ENCODE data around the gene OPA3.
"Not testable (repeated sequence)": the region's sequence is repeated elsewhere in the genome, so short reads cannot be mapped to it uniquely, and the experiment has no call there.

Gene OPA3

DNA sequence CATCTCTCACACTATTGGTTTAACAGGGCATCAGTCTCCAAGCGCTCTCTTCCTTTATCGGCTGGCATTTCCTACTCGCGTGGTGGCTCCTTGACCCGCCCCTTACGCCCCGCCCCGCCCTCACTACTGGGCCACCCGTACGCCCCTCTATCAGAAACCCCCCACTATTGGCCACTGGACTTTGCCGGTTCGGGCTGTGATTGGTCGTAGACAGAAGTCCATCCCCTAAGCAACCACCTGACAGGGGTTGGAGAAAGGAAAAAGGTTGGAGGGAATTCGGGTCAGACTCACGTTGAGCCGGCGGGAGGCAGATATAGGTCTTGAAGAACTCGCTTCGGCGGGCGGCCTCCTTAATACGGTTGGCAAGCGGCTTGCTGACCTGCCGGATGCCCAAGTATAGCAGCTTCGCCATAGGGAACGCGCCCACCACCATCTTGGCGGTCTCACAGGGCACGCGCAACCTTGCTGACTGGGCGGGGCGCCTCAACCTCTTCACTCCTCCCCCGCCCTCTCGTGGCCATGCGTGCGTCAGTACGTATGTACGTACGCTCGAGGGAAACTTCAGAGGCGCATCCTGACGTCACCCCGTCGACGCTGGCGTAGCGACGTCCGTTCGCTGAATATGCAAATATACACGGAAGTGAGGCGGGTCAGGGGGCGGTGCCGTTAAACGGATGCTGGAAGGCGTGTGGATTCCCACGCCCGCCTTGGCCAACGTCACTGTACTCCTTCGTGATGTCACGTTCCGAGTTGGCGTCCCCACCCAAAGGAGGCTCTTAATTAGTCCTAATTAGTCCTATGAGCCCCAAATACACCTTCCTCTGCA is at the start of gene OPA3:
Gene OPA3 (minus strand): TSS at position 471 of the 826 bp plus-strand sequence. CDS start 38 bp downstream, at position 433.
- DNase-seq (ENCODE audit: low read depth in 2 of 2), result peak; percentile 97 to 98

- peak in 1 of 2 donors; percentile 50 for DNase-seq (ENCODE audit: low read depth in 2 of 2)
Measured at GRCh38 chr19:45632468-45633196, 48.0 kb upstream of the OPA3 start.

- no peak for DNase-seq (ENCODE audit: low read depth in 2 of 2)
Measured at GRCh38 chr19:45630463-45630862, 45.9 kb upstream of the OPA3 start.

DNA sequence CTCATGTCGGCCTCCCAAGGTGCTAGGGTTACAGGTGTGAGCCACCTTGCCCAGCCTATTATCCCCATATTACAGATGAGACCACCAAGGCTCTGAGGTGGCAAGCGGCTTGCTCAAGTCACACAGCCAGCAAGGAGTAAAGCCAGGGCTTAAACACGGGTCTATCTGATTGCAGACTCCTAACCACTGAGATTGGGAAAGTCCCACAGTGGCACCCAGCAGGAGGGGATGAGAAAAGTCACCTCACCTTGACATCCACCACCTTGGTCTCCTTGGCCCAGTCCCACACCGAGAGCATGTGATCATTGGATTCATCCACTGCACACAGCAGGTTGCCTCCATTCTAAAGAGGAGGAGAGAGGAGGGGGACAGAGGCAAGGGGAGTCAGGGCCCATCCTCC is 45.1 kb upstream of the OPA3 start:
- DNase-seq (ENCODE audit: low read depth in 2 of 2), result no peak

- DNase-seq (ENCODE audit: low read depth in 2 of 2), result not testable (repeated sequence)
Measured at GRCh38 chr19:45628219-45628618, 43.6 kb upstream of the OPA3 start.

DNA sequence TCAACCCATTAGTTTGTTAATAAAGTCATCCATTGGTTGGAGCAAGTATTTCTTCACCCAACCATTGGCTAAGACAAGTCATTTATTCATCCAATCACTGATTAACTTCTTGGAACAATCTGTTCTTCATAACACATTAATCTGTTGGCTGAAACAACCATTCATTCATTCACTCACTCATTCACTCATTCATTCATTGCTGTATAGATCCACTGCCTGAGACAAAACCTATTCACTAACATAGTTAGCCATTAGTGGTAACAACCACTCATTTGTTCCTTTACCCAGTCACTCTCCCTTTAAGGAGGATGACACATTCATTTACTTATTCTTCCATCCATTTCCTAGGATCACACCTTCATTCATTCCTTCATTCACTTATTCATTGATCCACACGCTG is 39.4 kb upstream of the OPA3 start:
- no peak for DNase-seq (ENCODE audit: low read depth in 2 of 2)

- DNase-seq (ENCODE audit: low read depth in 2 of 2), result no peak
Measured at GRCh38 chr19:45621976-45622503, 37.4 kb upstream of the OPA3 start.

GRCh38 chr19:45621389-45621788 is 36.8 kb upstream of the OPA3 start:
- no peak for DNase-seq (ENCODE audit: low read depth in 2 of 2)

DNA sequence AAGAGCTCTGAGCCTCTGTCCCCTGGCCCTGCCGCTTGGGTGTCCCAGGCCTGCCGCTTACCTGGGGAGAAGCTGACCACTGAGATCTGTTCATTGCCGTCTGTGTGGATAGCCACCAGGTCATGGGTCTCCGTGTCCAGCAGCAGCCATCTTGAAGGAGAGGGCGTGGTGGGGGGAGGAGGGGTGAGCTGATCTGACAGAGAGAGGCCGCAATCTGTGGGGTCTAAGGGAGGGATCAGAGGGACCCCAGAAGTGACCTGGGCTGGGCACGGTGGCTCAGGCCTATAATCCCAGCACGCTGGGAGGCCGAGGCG is 32.1 kb upstream of the OPA3 start:
- no peak for DNase-seq (ENCODE audit: low read depth in 2 of 2)

DNA sequence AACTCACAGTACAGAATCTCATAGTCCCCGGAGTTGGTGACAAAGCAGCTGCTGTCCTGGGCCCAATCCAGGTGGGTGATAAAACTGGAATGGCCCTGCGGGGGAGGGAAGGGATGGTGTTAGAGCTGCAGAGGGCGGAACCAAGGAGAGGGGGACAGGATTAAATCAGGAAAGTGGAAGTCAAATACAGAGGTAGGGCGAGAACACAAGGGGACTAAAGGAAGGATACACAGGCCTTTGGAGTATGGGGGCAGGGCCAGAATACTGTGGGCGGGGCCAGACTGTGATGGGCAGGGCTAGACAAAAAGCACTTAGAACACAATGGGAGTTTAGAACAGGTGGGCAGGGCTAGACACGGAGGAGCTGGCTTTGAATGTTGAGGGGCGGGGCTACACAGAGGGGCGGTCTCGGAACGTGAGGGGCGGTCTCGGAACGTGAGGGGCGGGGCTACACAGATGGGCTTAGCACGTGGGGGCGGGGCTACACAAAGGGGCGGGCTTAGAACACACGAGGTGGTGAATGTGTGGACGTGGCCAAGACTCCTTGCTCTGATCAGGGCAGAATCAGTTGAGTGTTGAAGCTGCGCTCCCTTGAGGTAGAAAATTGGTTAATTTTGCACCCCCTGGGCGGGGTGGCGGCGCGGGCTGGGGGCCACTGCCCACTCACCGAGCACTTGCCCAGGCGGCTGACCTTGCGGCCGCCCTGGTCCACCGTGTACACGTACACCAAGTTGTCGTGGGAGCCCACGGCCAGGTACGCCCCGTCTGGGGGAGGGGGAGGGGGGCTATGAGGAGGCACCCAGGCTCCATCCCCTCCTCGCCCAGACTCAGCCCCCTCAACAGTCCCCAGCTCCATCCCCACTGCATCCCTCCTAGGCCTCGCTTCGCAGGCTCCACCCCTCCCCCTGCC is 31.4 kb upstream of the OPA3 start:
- peak; percentile 47 to 71 for DNase-seq (ENCODE audit: low read depth in 2 of 2)

DNA sequence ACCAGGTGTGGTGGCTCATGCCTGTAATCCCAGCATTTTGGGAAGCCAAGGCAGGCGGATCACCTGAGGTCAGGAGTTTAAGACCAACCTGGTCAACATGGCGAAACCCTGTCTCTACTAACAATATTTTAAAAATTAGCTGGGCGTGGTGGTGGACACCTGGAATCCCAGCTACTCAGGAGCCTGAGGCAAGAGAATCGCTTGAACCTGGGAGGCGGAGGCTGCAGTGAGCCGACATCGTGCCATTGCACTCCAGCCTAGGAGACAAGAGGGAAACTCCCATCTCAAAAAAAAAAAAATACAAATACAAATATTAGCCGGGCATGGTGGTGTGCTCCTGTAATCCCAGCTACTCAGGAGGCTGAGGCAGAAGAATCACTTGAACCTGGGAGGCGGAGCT is 30.5 kb upstream of the OPA3 start:
- not testable (repeated sequence) for DNase-seq (ENCODE audit: low read depth in 2 of 2)

DNA sequence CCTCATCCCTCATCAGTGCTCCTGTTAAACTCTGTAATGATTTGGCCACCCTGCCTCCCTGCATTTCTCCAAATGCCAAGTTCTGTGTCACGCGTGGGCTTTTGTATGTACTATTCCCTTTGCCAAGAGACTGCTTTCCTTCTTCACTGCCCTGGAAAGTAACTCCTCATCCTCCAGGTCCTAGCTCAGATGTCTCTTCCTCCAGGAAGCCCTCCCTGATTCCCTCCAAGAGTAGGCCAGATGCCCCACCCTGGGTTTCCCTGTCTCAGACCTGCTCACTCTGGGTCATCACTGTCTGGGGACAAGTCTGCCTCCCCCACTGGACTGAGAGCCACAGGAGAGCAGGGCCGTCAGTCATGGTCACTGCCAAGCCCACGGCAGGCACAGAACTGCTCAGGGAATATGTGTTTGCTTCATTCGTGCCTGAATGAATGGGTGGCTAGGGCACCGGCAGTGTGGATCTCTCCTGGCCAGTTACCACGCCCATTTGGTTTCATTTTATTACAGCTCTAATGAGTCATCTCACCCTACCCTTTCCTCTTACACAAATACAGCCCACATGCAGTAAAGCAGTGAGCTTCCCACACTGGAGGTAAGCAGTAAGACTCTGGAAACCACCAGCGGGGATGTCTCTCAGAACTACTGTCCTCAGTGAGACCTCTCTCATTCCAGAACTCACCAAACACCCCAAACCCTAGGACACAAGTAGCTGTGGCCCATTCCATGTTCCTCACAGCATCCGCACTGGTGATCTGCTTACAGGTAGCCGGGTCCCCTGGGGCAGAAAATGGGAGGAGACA is 29.5 kb upstream of the OPA3 start:
- no peak for DNase-seq (ENCODE audit: low read depth in 2 of 2)

- no peak for DNase-seq (ENCODE audit: low read depth in 2 of 2)
Measured at GRCh38 chr19:45608948-45609347, 24.3 kb upstream of the OPA3 start.

GRCh38 chr19:45607071-45608029 is 22.7 kb upstream of the OPA3 start:
- DNase-seq (ENCODE audit: low read depth in 2 of 2), result peak in 1 of 2 donors; percentile 36

GRCh38 chr19:45601524-45602374 is 17.1 kb upstream of the OPA3 start, which contains the start of gene GPR4:
TSS of gene GPR4 (minus strand) at chr19:45602212. CDS start at chr19:45591866, 10,346 bp downstream.
- no peak for DNase-seq (ENCODE audit: low read depth in 2 of 2)

GRCh38 chr19:45601115-45601514 is 16.5 kb upstream of the OPA3 start:
- no peak for DNase-seq (ENCODE audit: low read depth in 2 of 2)

GRCh38 chr19:45600340-45600885 is 15.8 kb upstream of the OPA3 start:
- DNase-seq (ENCODE audit: low read depth in 2 of 2), result no peak

- no peak for DNase-seq (ENCODE audit: low read depth in 2 of 2)
Measured at GRCh38 chr19:45599286-45599685, 14.7 kb upstream of the OPA3 start.

Measured in stimulated activated CD4-positive, alpha-beta T cell treated with anti-CD3 and anti-CD28 coated beads, Interleukin-1b, Interleukin-23, amount 100 ng/mL, for 4 hours (primary cell).